Mammary epithelial cell (primary cell): Measurements from ENCODE around the gene HOOK1.

Source experiments
- CTCF ChIP-seq, 2 donors: IDR thresholded peaks in 1 of 2; conservative IDR thresholded peaks in 1 of 2; 2 replicates each; pipeline ENCODE4 v1.5.1; 2011 to 2012; ENCODE audit warnings: inconsistent platforms in 2 of 2, low read length in 2 of 2, mild to moderate bottlenecking in 2 of 2, control low read depth in 1 of 2, low read depth in 1 of 2; ENCODE audit not compliant: insufficient read depth in 1 of 2; ENCODE audit errors: extremely low read depth in 1 of 2
- EZH2 ChIP-seq: IDR thresholded peaks from 2 replicates; pipeline ENCODE4 v1.6.1; 2012; ENCODE audit warnings: low read length, inconsistent platforms, borderline replicate concordance

DNA sequence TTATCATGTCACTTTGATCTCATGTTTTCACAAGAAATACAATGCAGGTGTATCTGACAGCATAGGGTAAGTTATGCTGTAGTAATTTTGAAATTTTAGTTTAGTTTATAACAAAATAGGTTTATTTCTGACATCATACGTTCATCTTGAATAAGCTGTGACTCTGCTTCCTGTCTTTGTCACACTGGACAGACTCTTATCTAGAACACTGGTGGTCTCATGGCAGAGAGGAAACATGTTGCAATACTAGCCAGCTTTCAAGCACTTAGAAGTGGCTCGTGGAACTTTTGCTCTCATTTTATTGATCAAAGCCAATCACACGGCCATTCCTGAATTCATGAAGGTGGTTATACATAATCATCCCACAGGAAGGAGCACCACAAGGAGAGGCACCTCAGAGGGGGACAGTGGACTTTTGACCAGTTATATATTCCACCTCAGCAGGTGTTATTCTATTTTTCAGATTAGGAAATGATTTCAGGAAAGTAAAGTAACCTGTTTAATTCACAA, 65.3 kb downstream of the HOOK1 start:
- TF ChIP-seq CTCF (conservative IDR thresholded peaks at IDR 0.05 in 1 of 2, IDR thresholded peaks at IDR 0.05 in 1 of 2; ENCODE audit: extremely low read depth in 1 of 2, insufficient read depth in 1 of 2, low read depth in 1 of 2, low read length in 2 of 2) (no peak), EZH2 (no peak)
